ENCODE measurements around the gene CDKN1C. TPM values are rescaled to one million over a fixed set of nuclear protein-coding genes. Genes with fewer than 3 reads are reported as not detected.

The CDKN1C gene
- polyA plus RNA-seq, 4 donors, result 125 to 210 (median 138) TPM

DNA sequence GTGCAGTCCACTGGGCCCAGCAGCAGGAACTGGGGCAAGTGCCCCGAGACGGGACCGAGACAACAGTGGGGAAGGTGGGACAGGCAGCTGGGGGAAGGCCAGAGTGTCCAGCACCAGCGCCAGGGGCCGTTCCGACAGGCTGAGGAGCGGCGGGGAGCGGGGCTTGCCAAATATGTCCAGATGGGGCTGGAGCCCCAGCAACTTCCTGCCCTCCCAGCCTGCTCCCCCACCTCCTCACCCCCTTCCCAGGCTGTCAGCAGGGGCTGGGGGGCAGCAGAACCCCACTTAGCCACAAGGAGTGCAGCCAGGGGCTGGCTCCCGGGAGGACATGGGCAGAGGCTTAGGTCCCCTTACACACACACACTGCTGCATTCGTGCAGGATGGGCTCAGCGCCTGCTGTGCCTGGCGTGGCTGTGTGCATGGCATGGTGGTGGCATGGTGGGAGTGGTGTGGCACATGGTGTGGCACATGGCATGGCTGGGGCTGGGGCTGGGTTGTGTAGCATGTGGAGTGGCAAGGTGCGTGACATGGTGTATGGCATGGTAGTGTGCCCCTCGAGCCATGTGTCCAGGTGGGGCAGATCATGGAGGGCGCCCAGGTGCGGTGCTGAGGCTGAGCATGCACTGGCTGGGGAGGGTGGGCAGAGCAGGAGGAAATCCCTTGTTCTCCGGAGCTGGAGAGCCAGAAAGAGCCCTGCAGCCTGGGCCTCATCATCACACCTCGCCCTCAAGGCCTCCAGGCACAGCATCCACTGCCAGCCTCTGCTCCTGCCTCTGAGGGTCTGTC is 51.7 kb downstream of the CDKN1C start:
- DNase-seq (ENCODE audit: low read depth in 4 of 4, low spot score in 2 of 4), result no peak

Other genes with a start within 250 kb of the CDKN1C start
- gene KCNQ1OT1, start 185.8 kb downstream of the CDKN1C start, polyA plus RNA-seq (ENCODE audit: insufficient read length in 4 of 4), result 1 to 10 TPM in 2 of 4 donors, under 1 TPM in 2; 0.46 to 2.7 (median 1.5) TPM
- gene PHLDA2, start 43.6 kb upstream of the CDKN1C start, polyA plus RNA-seq (ENCODE audit: insufficient read length in 4 of 4), result 1 to 10 TPM; 1.1 to 2.7 (median 1.7) TPM
- gene NAP1L4, start 106.6 kb upstream of the CDKN1C start, polyA plus RNA-seq (ENCODE audit: insufficient read length in 4 of 4), result 100 to 1,000 TPM; 154 to 219 (median 195) TPM
- gene CARS1, start 171.6 kb upstream of the CDKN1C start, polyA plus RNA-seq (ENCODE audit: insufficient read length in 4 of 4), result 10 to 100 TPM; 24.1 to 29.1 (median 27.0) TPM